DMS153 (cell line): Measurements from ENCODE around the gene HS1BP3.

Experiments
- DNase-seq: peaks from one replicate; lab custom pipeline; 2025; lab: John Stamatoyannopoulos, UW

The HS1BP3 gene

DNA sequence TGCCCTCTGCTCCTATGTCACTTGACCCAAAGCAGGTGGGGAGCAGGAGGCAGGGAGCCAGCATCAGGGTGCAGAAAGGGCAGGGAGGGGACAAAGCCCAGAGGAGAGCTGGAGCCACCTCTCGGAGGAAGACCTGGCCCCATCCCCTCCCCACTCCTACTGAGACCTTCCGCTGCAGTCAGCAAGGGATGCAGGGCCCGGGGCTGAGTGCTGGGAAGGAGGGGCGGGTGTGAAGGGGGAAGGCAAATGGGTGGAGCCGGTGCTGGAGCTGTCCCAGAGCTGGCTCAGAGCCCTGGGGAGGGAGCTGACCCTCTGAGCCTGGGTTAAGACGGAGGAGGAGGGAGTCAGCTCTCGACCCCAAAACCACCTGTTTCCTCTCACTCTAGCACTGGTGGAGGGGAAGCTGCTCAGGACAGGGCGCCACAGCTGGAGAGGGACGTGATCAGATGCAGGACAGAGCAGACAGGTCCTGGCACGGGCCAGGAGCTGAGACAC lies 33.8 kb downstream of the HS1BP3 start:
- no peak for DNase-seq

- no peak for DNase-seq
Measured at GRCh38 chr2:20616341-20616871, 34.5 kb downstream of the HS1BP3 start.

DNA sequence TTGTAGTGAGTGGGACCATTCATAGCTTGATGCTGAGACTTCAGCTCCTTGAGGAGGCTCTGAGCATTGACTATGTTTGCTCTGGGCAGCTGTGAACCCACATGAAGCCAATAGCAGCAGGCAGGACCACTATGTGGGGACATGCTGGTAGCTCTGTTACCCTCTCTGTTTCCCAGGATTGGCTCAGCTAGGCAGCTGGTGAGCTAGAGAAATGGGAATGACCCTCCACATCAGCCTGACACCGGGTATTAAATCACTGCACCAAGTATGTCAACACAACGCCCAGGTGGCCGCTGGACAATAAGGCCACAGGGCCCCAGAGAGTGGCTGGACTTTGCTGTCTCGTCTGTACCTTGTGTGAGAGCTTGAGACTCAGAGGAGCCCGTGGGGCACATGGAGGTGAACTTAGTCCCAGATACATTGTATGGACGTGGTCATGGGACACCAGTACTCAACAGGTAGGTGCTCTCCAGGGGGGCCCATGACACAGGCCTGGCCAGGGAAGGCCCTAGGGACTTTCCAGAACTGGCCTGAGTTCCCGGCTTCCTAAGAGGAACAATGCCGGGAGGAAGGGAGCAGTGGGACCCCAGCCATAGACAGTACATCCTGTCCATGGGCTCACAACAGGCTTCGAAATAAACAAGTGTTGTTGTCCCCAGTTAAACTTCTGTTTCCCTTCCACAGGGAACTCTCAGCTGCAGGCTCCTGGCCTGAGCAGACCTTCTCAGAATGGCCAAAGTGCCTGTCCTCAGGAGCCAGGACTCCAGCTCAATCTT lies 35.2 kb downstream of the HS1BP3 start:
- DNase-seq = no peak

DNA sequence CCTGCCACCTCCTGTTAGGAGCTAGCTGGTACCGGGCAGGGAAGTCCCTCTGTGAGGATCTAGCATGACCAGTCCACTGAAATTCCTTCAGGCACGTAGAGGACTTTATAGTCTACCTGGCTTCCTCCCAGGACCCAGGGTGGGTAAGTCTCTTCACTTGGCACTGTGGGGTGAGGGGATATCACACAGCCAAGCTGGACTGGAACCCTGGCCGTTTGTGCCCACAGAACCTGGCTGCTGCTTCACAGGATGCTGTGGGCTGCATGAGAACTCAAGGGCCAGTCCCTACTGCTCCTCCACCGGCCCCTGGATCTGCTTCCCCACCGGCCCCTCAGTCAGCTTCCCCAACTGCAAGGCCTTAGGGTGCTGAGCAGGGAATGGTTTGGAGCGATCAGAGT lies 35.8 kb downstream of the HS1BP3 start:
- no peak for DNase-seq

GRCh38 chr2:20614201-20615067 lies 36.5 kb downstream of the HS1BP3 start:
- peak; percentile 87 for DNase-seq

DNA sequence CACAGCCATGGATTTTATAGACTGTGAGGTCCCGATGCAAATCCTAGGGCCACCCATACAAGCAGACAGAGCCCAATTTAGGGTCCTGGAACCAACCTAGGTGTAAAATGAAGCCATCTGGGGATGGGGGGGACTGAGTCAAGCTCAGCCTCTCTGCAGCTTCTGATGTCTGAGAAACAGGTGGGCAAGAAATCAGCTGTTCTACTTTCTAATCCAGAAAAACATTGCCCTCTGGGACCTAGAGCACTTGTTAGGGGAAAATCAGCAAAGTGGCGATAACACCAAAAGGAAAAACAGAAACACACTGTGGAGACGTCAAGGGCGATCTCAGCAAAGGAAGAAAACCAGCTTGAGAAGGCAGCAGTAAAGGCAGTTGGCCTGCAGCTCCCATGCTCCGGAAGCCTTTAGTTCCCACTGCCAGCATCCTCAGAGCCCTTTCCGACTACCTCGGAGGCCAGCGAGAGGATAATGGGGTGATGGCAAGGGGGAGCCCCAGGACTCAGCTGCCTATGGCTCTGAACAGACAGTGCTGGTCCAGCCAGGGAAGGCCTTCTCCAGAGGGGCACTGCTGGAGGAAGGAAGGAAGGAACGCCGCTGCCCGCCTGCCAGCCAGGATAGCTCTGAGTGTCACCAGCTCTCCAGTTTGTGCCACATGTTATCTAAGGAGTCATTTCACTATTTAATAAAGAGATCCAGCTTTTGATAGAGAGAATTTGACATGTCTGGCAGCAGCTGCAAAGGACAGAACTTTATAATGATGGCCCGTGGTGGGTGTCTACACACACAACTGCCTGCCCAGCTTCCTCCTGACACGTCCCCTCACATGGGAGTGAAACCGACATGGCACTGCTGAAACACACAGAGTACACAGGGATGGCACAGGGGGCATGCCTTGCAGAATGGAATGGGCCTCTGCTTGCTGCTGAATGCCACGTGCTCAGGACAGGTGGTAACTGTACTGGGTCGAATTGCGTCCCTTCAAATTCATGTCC lies 37.7 kb downstream of the HS1BP3 start:
- no peak for DNase-seq

DNA sequence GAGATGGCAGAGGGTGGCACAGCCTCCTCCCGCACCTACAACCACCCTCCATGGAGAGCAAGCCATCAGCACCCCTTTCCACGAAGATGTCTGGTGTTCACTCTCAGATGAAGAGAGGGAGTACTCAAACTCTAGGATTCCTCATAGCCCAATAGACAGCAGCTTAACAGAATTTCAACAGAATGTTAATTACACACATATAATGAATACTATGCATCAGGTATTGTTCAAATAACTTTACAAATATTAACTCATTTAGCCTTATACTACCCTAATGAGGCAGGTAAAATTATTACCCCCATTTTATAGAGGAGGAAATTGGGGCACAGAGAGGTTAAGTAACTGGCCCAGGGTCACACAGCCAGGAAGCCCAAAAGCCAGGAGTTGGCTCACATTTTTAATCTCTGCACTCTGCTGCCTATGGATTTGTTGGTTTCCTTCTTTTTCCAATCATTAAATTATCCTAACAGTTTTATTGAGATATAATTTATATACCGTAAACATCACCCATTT lies 39.0 kb downstream of the HS1BP3 start:
- DNase-seq = no peak

DNA sequence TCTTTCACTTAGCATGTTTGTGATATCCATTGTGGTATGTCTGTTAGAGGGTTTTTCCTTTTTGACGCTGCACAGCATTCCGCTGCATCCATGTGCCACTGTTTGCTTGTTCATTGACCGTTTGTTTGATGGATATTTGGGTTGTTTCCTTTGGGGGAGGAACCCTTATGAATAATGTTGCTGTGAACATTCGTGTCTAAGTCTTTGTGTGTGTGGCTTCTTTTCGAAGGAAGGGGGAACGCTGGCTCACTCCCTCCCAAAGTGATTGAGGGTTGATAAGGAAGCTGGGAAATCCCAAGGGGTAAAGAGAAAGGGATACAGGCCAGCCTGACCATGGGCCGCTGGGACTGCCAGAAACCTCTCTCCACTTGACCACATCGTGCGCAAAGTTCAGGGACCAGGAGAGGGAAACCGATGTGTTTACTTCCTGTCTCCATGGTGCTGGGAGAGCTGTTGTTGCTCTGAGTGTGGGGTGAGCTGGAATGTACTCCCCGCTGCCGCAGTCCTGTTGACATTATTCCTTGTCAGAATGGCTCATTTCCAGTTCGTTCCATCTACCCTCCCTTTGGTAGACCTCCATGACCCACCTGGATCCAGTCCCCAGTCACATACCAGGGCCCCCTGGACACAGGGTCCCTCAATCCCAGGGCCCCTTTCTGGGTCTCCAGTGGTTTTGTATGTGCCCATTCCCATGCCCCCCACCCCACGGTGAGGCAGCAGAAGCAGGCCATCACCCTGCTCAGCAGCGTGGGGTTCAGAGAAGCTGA lies 39.6 kb downstream of the HS1BP3 start:
- peak; percentile 67 for DNase-seq

DNA sequence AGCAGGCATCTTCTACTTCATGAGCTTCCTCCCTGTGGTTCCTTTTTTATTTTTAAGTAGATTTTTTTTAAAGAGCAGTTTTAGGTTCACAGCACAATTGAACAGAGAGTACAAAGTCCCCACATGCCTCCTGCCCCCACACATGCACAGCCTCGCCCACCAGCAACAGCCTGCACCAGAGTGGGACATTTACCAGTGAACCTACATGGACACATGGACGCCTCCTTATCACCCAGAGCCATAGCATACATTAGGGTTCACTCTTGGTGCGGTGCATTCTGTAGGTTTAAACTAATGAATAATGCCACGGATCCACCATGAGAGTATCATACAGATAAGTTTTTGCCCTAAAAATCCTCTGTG lies 40.9 kb downstream of the HS1BP3 start:
- DNase-seq = no peak

DNA sequence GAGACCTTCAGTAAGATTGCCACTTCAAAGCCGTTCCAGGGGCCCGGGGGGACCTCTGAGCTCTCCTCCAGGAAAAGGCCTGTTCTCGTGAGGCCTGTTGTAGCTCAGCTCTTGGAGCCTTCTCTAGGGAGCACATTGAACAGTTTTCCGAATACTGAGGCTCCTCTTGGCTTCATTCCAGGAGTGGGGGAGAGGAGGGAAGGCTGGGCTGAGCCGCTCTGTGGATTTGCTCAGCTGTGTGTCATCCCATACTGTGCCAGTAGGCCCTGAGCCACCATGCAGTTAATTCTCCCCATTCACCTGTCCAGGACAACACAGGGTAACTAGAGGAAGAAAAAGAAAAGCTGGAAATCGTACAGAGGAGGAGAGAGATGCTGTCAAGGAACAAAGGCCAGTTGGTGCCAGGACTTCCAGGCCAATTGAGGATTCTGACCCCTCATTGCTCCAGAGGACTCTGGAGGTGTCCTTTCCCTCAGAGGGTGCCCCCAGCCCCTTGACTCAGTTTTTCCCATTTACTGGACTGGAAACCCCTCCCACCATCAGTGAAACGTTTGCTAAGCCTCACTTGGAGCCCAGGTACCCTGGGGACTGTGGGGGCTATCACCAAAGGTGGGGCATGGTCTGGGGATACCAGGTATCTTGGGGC lies 41.4 kb downstream of the HS1BP3 start:
- peak; percentile 55 for DNase-seq

DNA sequence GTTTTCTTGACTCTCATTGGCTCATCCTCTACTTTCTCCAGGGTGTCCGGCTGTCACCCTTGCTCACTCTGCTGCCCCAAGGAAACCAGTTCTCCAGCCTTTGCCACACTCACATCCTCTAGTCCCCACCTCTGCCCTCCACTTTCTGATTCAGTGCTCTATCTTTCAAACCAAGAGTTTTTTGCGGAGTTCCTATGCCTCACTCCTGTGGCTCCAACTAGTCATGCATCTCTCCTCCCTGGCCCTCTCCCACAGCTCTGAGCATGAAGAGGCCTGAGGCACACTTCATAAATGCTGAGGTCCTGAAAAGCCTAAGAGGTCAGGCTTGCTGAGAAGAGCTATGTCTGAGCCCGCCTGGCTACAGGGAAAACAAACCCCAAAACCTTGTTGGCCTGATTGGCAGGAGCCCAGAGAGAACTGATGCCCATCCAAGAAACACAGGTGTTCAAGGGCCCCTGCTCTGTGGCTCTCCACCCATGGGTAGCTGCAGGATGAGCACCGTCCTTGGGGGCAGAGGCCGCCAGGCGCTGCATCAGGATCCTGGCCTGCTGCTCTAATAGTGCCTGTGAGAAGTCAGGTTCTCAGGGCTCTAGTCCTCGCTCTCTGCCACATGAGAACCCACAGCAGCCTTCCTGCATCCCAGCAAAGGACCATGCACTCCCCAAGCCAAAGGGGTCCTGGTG lies 42.1 kb downstream of the HS1BP3 start:
- no peak for DNase-seq

- no peak for DNase-seq
Measured at GRCh38 chr2:20607446-20607845, 43.5 kb downstream of the HS1BP3 start.

- no peak for DNase-seq
Measured at GRCh38 chr2:20606198-20606597, 44.7 kb downstream of the HS1BP3 start.

DNA sequence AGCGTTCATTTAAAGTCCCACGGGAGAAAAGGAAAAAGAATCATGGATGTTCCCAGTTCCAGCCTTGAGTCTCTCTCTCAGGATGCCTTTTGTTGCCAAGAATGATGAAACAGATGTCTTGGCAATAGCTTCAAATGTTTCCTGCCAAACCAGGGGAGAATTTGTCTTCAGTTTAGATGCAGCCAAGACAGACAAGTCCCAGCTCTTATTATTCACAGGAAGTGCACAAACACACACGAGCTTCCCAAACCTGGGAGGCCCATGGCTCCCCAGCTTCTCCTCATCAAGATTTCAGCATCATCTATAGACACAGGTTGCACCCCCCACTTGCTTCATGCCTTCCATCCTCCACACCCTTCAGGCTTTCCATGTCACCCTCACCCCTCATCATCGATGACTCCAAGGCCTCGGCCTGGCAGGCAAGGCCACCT lies 45.9 kb downstream of the HS1BP3 start:
- DNase-seq = no peak

- no peak for DNase-seq
Measured at GRCh38 chr2:20604401-20604911, 46.4 kb downstream of the HS1BP3 start.

DNA sequence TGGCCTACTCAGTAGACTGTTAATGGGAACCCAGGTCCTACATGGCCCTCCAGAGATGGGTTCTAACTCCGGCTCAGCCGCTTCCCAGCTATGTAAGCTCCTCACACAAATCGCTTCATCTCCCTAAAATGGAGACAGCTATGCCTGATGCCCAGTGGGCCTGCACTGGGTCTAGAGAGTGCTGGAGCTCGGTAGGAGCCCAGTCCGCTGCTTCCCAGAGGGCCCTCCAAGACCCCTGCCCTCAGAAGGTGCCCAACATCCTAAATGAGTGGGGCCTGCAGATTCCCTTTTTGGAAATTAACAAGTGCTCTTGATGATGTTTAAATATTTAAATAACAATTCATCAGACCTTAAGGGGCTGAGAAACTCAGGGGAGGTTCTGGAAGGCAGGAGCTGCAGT lies 47.1 kb downstream of the HS1BP3 start:
- no peak for DNase-seq

GRCh38 chr2:20602803-20603202 lies 48.1 kb downstream of the HS1BP3 start:
- DNase-seq = no peak

DNA sequence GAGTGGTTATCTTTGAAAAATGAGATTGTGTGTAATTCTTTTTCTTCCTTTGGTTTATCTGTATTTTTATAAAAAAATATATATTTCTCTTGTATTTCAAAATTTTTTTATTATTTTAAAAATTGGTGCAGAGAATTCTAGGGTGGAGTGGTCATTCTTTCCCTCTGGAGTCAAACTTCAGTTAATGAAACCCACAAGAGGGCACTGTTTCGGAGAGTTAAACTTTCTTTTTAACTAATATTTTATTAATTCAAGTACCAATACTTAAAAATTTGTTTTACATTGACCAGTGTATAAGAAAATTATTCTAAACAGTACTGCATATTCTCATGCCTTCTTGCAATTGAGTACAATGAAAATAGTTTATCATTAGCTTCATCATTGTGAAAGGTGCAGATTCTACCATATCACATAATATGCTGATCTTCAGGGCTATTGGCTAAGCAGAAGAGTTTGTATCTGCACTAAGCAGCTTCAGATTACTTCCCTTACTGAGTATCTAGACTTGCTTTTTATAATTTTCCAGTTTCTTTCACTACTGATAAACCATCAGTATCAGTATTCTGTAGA lies 50.1 kb downstream of the HS1BP3 start:
- no peak for DNase-seq
